GM18519 (cell line): ENCODE results near the gene CD109.
"Not testable (repeated sequence)": the region's sequence is repeated elsewhere in the genome, so short reads cannot be mapped to it uniquely, and the experiment has no call there.

Experiments
- ATAC-seq: cut with Tn5 transposase; IDR thresholded peaks from one replicate; pipeline ENCODE4 v1.9.1; 2021; ENCODE audit warnings: mild to moderate bottlenecking, moderate library complexity; ENCODE audit not compliant: unreplicated experiment, low FRiP score

Gene CD109

GRCh38 chr6:73844696-73845095 lies 148.7 kb downstream of the CD109 start:
- not testable (repeated sequence) for ATAC-seq

- not testable (repeated sequence) for ATAC-seq
Observed at GRCh38 chr6:73851048-73851447, 155.0 kb downstream of the CD109 start.

GRCh38 chr6:73854998-73855718 lies 159.2 kb downstream of the CD109 start:
- ATAC-seq, result peak; percentile 54

GRCh38 chr6:73857341-73857890 lies 161.4 kb downstream of the CD109 start:
- no peak for ATAC-seq

- ATAC-seq, result no peak
Observed at GRCh38 chr6:73858376-73858775, 162.4 kb downstream of the CD109 start.

- no peak for ATAC-seq
Observed at GRCh38 chr6:73860303-73860702, 164.3 kb downstream of the CD109 start.

- peak; percentile 63 for ATAC-seq
Observed at GRCh38 chr6:73866305-73866704, 170.3 kb downstream of the CD109 start.

GRCh38 chr6:73867411-73867810 lies 171.4 kb downstream of the CD109 start:
- ATAC-seq, result no peak

- ATAC-seq, result no peak
Observed at GRCh38 chr6:73870907-73871306, 174.9 kb downstream of the CD109 start.

- no peak for ATAC-seq
Observed at GRCh38 chr6:73873081-73873480, 177.1 kb downstream of the CD109 start.
